ENCODE results near the gene LCP2.

DNA sequence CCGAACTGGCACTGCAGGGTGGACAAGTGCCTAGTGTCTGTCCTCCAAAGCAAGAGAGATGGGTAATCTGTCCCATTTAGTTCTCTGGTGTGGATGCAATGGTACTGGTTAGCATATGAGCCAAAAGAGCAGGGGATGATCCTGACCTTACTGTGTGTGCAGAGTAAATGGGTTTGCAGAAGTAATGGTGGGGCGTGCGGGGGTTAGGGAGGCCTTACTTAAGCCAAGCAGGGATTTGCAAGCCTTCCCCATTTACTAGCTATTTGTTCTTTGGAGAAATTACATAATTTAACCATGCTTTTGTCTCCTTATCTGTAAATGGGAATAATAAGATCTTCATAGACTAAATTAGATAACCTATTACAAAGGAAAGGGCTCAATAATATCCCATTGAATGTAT, 19.9 kb upstream of the LCP2 start:
- TF ChIP-seq, protein P1, sequence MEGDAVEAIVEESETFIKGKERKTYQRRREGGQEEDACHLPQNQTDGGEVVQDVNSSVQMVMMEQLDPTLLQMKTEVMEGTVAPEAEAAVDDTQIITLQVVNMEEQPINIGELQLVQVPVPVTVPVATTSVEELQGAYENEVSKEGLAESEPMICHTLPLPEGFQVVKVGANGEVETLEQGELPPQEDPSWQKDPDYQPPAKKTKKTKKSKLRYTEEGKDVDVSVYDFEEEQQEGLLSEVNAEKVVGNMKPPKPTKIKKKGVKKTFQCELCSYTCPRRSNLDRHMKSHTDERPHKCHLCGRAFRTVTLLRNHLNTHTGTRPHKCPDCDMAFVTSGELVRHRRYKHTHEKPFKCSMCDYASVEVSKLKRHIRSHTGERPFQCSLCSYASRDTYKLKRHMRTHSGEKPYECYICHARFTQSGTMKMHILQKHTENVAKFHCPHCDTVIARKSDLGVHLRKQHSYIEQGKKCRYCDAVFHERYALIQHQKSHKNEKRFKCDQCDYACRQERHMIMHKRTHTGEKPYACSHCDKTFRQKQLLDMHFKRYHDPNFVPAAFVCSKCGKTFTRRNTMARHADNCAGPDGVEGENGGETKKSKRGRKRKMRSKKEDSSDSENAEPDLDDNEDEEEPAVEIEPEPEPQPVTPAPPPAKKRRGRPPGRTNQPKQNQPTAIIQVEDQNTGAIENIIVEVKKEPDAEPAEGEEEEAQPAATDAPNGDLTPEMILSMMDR (IDR thresholded peaks at IDR 0.05) = no peak
- TF ChIP-seq EZH2 (IDR thresholded peaks at IDR 0.05) = no peak
- TF ChIP-seq EZH2phosphoT487 (IDR thresholded peaks at IDR 0.05) = no peak
